Measurements from ENCODE around the gene DNAH2.

DNA sequence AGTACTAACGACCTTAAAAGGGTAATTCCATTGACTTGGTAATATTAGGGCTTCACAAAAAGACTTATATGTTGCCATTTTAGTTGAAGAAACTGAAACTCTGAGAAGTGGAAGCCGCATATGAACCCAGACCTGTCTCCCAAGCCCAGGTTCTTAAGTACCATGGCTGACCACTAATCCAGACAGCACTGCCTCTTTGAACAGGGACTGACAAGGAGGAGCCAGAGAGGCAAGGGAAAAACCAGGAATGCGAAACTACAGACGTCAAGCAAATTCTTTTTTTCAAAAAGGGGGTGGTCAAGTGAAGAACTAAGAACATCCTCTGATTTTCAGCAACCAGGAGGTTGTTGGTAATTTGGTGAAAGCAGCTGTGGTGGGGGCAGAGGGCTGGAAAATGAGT, 155.5 kb downstream of the DNAH2 start:
- TF ChIP-seq TAF15 (IDR thresholded peaks at IDR 0.05; ENCODE audit: low read depth, low read length) (no peak), SP1 (CRISPR knock-in tag; IDR thresholded peaks at IDR 0.05) (no peak)
- TF ChIP-seq, protein P1, sequence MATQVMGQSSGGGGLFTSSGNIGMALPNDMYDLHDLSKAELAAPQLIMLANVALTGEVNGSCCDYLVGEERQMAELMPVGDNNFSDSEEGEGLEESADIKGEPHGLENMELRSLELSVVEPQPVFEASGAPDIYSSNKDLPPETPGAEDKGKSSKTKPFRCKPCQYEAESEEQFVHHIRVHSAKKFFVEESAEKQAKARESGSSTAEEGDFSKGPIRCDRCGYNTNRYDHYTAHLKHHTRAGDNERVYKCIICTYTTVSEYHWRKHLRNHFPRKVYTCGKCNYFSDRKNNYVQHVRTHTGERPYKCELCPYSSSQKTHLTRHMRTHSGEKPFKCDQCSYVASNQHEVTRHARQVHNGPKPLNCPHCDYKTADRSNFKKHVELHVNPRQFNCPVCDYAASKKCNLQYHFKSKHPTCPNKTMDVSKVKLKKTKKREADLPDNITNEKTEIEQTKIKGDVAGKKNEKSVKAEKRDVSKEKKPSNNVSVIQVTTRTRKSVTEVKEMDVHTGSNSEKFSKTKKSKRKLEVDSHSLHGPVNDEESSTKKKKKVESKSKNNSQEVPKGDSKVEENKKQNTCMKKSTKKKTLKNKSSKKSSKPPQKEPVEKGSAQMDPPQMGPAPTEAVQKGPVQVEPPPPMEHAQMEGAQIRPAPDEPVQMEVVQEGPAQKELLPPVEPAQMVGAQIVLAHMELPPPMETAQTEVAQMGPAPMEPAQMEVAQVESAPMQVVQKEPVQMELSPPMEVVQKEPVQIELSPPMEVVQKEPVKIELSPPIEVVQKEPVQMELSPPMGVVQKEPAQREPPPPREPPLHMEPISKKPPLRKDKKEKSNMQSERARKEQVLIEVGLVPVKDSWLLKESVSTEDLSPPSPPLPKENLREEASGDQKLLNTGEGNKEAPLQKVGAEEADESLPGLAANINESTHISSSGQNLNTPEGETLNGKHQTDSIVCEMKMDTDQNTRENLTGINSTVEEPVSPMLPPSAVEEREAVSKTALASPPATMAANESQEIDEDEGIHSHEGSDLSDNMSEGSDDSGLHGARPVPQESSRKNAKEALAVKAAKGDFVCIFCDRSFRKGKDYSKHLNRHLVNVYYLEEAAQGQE (IDR thresholded peaks at IDR 0.05; ENCODE audit: borderline replicate concordance): no peak
- TF ChIP-seq, protein P1 (CRISPR knock-in tag; IDR thresholded peaks at IDR 0.05; ENCODE audit: low read depth): no peak
- TF ChIP-seq, protein P2, sequence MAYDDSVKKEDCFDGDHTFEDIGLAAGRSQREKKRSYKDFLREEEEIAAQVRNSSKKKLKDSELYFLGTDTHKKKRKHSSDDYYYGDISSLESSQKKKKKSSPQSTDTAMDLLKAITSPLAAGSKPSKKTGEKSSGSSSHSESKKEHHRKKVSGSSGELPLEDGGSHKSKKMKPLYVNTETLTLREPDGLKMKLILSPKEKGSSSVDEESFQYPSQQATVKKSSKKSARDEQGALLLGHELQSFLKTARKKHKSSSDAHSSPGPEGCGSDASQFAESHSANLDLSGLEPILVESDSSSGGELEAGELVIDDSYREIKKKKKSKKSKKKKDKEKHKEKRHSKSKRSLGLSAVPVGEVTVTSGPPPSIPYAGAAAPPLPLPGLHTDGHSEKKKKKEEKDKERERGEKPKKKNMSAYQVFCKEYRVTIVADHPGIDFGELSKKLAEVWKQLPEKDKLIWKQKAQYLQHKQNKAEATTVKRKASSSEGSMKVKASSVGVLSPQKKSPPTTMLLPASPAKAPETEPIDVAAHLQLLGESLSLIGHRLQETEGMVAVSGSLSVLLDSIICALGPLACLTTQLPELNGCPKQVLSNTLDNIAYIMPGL (CRISPR knock-in tag; IDR thresholded peaks at IDR 0.05): no peak

Measured in K562 (cell line).